GM19240 (cell line): Measurements from ENCODE around the gene PHKA1.
"Not testable (repeated sequence)": the region's sequence is repeated elsewhere in the genome, so short reads cannot be mapped to it uniquely, and the experiment has no call there.

Source experiments
- DNase-seq: peaks from one replicate; pipeline ENCODE4 v3.0.0; 2011; ENCODE audit warnings: low spot score; ENCODE audit not compliant: insufficient read length

Gene PHKA1

DNA sequence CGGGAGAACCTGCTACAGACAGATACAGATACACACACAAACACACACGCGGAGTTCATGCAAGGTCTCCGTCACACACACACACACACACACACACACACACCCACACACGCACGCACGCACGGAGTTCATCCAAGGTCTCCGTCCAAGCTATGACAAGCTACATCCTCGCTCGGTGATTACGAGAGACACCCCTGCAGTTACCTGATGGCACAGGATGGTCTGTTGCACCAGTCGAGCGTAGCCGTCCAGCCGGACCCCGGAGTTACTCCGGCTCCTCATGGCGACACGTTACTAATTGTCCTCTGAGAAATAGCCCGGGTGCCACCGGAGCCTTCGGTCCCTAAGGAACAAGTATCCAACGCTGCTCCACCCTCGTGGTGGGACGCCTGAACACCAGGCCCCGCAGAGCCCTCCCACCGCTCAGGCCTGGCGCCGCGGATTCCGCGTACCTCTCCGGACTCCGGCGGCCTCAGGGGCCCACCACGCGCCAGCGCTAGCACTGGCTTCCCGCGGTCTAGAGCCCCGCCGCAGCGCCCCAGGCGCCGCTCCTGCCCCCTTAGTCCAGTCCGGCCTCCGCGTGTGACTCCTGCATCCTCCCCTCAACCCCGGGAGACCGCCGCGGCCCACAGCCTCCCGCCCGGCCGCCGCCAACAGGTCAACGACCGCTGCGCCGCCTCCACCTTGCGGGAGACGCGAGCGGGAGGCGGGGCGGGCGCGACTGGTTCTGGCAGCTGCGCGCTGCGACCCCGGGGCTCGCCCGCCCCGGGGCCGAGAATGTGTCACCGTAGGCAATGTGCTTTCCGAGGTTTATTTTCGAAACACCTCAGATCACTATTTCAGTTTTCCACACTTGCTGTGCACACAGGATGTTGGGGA is at the start of gene PHKA1:
TSS of gene PHKA1 (minus strand) at position 708 of the 879 bp plus-strand sequence. CDS start at position 282, 426 bp downstream.
- DNase-seq, result not testable (repeated sequence)

DNA sequence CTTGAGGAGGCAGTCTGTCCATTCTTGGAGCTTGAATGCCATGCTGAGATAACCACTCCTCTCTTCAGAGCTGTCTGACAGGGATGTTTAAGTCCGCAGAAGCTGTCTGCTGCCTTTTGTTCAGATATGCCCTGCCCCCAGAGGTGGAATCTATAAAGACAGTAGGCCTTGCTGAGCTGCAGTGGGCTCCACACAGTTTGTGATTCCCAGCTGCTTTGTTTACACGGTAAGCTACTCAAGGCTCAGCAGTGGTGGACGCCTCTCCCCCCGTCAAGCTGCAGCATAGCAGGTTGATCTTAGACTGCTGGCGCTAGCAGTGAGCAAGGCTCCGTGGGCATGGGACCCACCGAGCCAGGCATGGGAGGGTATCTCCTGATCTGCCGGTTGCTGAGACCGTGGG is 46.3 kb upstream of the PHKA1 start:
- not testable (repeated sequence) for DNase-seq

DNA sequence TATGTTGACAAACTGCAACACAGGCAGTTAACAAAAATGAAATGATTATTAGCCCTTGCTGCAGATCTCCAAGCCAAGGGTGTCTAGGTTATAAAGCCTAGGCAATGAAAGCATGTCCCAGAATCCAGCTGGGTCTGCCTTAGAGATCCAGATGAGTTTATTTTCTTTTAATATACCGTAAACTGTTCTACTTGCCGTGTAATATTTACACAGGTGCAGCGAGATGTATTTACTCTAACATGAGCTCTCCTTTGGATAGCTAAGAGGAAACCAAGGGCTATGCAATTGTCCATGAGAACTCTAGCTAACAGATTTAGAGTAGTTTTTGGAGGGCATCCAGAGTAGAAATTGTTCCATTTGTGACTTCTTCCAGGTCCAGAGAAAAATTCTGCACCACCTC is 34.4 kb upstream of the PHKA1 start:
- DNase-seq, result not testable (repeated sequence)

DNA sequence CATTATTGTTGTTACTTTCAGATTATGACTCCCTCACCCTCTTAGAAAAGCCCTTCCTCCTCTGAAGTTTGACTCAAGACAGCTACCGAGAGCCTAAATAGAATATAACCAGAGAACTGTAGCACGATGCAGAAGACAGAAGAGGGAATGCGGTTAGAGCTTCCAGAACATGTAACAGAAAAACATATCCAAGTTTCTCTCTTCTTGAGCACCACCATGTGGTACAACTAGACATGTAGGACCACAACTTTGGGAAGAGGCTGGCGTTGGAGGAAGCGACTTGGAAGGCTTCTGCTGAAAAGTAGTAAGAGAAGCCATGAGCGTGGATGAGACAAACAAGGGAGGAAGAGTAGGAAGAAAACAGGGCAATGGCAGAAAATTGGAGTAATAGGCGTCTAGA is 31.4 kb upstream of the PHKA1 start:
- not testable (repeated sequence) for DNase-seq

DNA sequence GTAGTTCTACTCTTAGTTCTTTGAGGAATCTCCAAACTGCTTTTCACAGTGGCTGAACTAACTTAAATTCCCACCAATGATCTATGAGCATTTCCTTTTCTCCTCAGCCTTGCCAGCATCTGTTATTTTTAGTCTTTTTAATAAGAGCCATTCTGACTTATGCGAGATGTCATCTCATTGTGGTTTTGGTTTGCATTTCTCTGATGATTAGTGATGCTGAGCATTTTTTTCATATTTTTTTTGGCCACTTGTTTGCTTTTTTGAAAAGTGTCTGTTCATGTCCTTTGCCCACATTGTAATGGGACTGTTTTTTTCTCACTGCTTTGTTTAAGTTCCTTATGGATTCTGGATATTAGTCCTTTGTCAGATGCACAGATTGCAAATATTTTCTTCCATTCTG is 21.5 kb upstream of the PHKA1 start:
- no peak for DNase-seq

DNA sequence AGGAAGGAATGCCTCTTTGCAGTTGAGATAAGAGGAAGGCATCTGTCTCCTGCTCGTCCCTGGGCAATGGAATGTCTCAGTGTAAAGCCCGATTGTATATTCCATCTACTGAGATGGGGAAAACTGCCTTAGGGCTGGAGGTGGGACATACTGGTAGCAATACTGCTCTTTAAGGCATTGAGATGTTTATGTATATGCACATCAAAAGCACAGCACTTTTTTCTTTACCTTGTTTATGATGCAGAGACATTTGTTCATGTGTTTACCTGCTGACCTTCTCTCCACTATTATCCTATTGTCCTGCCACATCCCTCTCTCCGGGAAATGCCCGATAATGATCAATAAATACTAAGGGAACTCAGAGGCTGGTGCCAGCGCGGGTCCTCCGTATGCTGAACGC is 19.5 kb upstream of the PHKA1 start:
- not testable (repeated sequence) for DNase-seq

DNA sequence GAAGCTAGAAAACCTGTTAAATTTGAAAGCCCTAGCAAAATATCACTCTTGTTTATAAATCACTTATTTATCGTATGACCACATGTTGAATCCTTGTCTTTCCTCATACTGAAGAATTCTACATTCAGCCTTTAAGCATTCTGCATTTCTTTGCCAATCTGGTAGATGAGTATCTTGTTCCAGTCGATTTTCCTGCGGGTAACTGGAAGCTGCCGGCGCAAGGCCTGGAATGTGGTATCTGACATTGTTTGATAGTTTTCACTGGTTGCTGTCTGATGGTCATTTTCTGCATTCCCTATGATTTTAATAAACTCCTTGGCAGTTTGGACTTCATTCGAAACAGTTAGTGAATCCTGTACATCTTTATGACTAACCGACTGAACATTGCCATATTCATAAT is 13.7 kb upstream of the PHKA1 start:
- DNase-seq, result no peak

DNA sequence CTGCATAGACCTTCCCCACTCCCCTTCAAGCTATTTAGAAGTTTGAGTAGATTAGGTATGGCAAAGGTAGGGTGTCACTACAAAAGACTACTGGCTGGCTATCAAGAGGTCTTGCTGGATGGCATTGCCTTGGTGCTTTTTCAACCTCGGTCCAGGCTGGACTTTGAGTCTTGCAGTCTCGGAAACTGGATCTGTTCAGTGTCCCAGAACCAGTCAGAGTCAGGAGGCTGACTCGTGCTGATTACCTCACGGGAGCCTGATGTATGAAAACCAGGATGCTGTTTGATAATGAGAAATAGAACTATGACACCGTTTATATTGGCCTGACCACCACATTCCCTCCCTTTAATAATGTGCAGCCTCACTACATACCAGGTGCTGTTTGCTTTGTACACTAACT is 2.7 kb upstream of the PHKA1 start:
- no peak for DNase-seq

DNA sequence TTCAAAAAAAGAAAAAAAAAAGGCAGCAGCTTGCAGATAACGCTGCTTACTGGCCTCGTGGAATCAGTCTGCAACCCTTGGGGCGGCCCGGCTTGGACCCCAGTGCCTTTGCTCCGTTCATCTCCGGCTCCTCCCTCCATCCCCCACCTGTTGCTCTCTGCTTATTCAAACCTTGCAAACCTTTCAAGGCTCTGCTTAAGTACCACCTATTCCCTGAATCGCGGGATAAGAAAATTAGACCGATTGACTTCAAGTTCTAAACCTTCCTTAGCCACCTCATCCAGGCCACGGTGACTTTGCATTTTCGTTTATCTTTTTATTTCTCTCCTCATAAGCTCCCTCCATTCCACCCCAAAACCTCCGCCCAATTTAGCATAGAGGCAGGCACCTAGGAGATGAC is 1.4 kb upstream of the PHKA1 start:
- no peak for DNase-seq

DNA sequence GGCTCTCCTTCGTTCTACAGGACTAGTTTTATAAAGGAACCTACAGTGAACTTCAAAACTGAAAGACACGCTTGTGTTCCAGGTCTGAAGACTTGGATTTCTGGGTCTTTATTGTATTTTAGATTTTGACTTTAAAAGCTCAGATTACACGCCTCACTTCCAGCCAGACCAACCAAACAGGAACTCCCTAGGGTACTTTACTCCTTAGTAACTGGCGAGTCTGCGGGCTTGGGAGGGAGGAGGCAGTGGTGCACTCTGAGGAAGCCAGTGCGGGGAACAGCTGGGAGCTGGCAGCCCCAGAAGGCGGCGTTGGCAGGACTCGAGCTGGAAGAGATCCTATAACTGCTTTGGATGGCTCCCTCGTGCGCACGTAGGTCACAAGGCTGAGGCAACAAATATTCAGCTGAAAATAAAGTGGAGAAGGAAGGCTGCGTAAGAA is 391 bp upstream of the PHKA1 start:
- no peak for DNase-seq

DNA sequence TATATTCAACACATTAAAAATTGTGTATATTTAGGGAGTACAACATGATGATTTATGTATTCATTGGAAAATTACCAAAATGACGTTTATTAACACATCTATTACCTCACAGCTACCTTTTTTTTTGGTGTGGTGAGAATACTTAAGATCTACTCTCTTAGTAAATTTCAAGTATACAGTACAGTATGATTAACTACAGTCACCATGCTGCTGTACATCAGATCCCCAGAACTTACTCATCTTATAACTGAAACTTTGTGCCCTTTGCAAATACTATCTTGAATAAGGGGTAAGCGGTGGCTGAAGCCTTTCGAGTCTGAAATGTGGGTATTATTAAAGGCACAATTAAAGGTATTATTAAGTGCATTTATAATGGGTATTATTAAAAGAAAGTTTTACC is 976 bp downstream of the PHKA1 start:
- no peak for DNase-seq

DNA sequence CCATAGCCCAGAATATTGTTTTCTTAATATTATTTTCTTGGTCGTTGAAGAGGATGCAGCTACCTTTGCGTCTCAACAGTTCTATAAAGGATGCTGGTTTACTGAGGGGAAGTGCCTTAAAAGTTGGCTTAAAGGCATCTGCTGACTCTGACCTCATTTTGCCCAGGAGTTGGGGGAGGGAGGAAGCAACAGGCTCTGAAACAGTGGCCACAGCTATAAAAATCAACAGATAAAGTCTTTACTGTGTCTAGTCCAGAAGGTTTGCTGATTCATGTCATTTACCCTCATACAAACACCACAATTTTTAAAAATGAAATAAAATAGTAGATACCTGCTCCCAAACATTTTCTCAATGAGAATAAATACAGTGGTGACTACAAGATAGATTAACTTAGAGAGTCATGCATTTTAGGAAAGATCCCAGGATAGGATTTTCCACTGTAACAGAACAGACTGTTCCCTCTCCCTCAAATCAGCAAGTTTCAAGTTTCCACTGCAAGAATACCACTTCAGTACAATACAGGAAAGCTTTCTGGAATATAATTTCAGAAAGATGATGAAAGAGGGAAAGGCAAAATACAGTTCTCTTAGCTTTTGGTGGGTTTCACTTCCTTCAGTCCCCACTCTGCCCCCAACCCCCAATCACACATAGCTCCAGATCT is 1.9 kb downstream of the PHKA1 start:
- DNase-seq, result no peak

DNA sequence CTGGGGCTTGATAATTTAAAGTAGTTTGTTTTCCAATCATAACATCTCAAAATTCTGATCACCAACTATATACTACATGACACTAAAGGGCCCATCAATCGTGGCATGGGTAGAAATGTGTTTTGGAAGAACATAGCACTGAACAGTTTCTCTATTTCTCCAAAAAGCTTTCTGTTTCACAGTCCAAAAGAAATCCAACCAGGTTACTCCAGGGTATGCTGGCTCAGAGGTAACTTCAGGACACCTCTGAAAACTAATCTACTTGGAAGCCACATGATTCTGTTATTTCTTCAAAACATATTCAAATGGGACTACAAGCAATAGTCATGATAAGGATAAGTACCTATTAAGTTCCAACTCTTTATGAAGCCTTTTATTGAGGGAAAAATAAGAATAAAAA is 8.3 kb downstream of the PHKA1 start:
- no peak for DNase-seq

DNA sequence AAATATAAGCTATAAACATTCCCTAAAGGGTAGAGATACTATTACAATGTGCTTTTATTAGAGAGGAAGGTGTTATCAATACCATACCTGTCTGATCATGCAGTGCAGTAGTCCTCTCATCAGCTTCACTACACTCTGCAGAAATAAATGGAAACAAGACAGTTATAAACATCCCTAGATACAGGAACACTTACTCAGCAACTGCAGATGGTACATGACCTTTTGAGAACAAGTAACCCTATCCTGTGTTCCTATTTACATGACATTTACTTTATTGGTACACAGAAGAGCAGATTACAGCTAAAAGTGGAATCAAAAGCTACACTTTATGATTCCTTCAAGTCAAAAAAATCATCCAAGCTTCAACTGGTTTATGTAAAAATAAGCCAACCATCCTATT is 9.0 kb downstream of the PHKA1 start:
- DNase-seq, result no peak

DNA sequence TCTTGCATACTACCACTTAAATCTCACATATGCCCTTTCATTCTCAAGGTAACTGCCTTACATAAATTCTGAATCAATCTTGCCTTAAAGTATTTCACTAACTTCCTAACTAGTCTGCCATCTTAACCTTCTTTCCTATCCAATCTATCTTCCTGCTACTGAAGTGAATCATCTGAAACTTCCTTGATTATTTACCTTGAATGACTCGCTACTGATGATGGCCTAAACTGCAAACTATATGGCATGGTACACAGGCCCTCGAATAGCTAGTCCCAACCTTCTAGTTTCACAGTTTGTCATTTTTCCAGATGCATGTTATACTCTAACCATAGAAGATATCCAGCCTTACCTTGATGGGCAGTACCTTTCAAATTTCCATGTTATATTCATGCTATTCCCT is 19.9 kb downstream of the PHKA1 start:
- DNase-seq, result no peak

DNA sequence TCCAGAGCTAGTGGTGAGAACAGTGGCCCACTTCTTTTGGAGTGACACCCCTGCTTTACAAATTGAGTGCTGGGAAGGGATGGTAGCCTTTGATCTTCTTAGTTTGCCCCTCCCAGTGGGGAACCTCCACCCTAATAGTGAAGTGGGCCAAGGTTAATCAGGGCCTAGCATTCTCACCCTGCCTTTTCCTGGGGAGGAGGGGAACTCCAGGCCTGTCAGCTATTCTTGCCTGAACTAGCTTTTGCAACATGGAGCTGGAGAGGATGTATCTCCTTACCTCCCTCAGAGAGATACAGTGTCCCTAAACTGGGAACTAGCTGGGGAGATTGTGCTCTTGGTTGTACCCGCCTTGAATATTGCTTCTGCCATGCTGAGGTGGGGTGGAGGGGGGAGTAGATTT is 20.6 kb downstream of the PHKA1 start:
- no peak for DNase-seq

DNA sequence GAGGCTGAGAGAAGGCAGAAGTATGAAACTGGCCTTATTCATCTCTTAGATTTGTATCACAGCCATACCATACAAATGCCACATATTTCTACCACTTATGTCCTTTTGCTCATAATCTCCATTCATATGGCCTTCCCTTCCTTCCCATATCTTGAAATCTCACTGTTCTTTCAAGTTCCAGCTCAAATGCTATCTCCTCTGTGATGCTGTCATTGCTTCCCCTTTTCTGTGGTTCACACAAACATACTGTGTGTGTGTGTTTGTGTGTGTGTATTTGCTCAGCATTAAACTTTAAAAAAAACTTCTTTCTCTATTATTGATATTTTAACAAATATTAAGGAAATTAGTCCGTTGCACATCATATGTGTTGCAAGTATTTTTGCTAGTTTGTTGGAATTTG is 26.7 kb downstream of the PHKA1 start:
- DNase-seq, result no peak

DNA sequence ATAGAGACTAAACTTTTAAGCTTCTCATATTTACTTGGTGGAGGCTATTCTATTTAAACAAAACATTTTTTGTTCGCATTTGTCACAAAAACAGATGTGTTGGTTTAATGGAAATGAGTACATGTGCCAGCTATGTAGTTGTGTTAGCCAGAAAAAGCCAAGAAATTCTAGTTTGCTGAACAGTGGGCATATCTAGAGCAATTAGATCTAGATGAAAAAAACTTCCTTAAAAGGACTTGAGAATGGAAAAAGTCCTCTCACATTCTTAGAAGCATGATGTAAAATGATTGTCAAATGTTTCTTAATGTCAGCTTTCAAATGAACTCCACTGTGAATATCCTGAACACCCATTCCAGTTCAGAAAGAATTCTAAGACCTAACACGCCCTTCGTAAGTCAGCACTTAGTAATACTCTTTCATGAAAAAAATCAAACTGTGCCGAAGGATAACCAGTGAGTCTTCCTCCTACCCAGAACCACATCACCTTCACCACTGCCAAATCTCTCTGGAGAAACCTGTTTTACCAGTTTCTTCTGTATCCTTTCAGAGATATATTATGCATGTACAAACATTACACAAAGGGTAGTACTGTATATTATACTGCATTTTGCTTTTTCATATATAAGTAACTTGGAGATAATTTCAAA is 28.2 kb downstream of the PHKA1 start:
- DNase-seq, result no peak

DNA sequence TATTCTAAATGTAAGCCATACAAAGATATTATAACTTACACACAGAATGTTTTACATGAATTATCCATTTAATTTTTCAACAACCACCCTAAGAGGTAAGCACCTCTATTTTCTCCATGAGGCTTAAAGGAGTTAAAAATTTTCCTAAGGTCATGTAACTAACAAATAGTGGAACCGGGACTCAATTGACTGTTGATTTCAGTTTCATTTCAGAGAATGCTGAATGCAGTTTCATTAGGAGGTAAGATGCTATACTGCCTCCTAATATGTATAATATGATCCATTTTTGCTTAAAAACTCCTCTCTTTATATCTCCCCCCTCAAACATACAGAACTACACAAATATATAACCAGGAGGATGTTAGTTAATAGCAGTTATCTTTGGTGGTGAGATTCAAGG is 29.1 kb downstream of the PHKA1 start:
- no peak for DNase-seq

DNA sequence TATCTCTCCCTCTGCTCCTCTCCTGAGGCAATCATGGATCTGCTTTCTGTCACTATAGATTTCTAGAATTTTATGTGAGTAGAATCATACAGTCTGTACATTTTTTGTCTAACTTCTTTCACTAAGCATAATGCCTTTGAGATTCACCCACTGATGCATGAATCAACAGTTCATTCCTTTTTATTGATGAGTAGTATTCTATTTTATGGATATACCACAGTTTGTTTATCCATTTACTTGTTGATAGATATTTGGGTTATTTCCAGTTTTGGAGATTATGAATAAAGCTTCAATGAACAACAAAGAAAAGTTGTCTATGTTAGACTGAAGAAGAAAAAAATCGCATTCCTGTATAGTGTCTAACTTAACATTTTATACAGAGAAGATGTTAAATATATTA is 30.5 kb downstream of the PHKA1 start:
- DNase-seq, result no peak

DNA sequence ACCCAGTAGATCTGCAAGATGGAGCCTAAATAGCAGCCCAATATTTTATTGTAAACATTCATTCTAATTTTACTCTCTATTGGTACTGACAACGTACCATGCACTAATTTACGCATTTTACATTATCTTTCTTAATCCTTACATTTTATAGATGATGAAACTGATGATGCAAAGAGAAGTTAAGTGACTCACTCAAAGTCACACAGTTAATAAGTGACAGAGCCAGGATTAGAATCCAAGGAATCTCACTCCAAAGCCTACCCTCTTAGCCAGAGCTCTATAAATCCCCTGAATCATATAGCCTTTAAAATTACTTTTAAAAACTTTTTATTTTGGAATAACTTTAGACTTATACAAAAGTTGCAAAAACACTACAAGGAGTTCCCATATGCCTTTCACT is 37.6 kb downstream of the PHKA1 start:
- no peak for DNase-seq

DNA sequence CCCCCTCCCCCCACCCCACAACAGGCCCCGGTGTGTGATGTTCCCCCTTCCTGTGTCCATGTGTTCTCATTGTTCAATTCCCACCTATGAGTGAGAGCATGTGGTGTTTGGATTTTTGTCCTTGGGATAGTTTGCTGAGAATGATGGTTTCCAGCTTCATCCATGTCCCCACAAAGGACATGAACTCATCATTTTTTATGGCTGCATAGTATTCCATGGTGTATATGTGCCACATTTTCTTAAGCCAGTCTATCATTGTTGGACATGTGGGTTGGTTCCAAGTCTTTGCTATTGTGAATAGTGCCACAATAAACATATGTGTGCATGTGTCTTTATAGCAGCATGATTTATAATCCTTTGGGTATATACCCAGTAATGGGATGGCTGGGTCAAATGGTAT is 40.2 kb downstream of the PHKA1 start:
- not testable (repeated sequence) for DNase-seq
